Stimulated activated naive CD8-positive, alpha-beta T cell treated with anti-CD3 and anti-CD28 coated beads, Interleukin-15, Interleukin-2, amounts not matched to agents 100 U/mL and 50 U/mL, for 24 hours (primary cell): Measurements from ENCODE around the gene RNF13.
"Not testable (repeated sequence)": the region's sequence is repeated elsewhere in the genome, so short reads cannot be mapped to it uniquely, and the experiment has no call there.

Source experiments
- ATAC-seq: fragments of 150-1000 bp; cut with Tn5 transposase; one replicate; pipeline ENCODE4 v1.10.0; 2021
- DNase-seq: peaks from one replicate; pipeline ENCODE4 v3.0.0; 2021

Gene RNF13

DNA sequence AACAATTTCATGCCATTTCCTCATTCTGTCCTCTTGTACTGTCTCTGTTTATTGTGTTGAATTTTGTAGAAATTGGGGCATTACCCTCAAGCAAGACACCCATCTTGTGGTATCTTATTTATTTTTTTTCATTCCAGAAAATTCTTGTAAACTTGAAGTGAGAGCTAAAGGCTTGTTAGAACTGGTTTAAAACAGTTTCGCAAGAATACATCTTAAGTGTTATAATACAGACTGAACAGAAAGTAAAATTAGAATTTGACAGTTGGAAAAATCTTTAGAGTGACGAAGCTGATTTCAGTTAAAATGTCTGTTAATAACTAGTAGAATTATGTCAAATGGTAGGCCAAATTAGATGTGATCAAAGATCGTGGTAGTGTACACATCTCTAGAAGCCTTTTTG, 26.9 kb downstream of the RNF13 start:
- DNase-seq (no peak), ATAC-seq (no peak)

DNA sequence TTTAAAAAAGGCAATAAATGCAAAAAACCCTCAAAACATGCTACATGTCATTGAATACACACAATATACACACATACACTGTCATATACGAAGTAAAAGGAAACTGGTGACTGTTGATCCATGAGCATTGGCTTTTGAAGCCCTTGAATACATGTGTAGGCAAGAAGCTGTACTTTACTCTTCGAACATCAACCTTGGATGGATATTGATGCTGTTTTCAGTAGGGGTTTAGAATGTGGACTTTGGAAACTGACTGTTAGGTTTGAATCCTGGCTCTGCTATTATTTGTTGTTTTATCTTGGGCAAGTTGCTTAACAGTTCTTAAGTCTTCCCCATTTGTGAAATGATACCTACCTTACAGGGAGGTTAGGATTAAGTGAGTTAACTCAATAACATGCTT, 30.5 kb downstream of the RNF13 start:
- DNase-seq: no peak
- no peak for ATAC-seq

DNA sequence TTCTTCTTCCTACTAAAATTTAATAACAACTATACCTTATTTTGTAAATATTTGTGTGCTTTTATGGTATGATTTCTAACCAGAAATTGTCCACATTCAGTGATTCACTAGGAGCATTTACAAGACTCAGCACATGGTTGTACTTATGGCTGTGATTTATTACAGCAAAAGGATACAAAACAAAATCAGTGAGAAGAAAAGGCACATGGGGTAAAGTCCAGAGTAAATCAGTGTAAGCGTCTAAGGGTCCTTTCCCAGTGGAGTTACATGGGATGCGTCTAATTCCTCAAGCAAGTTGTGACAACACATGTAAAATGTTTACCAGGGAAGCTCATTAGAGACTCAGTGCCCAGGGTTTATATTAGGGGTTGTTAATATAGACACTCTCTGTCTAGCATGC, 31.1 kb downstream of the RNF13 start:
- ATAC-seq: no peak

DNA sequence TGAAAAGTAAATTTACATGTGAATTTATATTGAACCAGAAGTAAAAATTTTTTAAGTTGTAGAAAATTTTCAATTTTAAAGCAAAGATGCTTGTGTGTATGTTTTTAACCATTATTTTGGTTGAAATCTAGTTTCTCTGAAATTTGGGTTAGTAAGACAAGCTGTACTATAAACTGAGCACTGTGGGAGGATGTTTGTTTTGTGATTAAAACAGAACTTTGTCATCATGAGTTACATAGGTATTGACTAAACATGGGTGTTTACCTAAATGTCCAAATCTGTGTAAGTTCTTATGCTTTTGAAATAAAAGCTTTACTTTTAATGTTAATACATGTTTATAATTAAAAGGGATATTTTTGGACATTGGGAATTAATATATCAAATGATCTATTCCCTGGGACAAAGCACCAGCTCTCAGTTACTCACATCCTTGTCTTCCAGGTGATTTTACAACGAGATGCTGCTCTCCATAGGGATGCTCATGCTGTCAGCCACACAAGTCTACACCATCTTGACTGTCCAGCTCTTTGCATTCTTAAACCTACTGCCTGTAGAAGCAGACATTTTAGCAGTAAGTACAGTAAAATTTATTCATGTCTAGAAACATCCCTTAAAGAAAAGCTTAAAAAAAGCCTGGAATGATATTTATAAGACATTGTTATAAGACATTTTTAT, 32.7 kb downstream of the RNF13 start:
- DNase-seq (no peak), ATAC-seq (no peak)

More for the DNA sequence above, 31.1 kb downstream of the RNF13 start:
- DNase-seq: no peak

DNA sequence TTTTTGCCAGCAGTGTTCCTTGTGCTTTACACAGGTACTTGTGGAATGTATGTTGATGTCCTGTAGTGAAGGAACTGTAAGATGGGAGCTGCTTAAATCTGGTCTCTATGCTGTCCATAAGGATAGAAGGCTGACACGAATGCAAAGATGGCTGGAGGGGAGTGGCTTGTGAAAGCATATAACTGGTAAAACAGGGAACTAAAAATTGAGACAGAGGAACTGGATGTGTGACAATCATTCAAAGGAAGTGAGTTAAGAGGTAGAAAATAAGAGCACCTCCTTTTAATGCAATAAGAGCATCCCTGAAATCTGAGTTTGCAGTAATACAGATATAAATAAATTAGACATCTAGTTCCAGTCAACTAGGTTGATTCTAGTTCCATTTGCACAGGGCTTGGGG, 35.2 kb downstream of the RNF13 start:
- ATAC-seq: no peak
- DNase-seq: no peak

DNA sequence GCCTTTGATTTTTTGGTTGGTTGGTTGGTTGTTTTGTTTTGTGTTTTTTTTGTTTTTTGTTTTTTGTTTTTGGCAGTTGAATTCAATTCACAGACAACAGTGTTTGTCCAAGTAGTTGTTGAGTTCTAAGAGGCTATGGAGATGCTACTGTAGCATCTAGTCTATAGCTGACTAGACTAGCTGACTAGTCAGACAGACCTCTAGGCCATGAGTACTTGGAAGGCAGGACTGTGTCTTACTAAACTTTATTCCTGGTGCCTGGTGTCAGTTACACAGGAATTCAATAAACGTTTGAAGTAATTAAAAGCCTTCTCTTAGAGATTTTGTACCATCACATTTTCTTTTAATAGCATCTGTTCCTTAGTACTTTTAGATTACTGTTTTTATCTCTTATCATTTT, 35.7 kb downstream of the RNF13 start:
- no peak for ATAC-seq

DNA sequence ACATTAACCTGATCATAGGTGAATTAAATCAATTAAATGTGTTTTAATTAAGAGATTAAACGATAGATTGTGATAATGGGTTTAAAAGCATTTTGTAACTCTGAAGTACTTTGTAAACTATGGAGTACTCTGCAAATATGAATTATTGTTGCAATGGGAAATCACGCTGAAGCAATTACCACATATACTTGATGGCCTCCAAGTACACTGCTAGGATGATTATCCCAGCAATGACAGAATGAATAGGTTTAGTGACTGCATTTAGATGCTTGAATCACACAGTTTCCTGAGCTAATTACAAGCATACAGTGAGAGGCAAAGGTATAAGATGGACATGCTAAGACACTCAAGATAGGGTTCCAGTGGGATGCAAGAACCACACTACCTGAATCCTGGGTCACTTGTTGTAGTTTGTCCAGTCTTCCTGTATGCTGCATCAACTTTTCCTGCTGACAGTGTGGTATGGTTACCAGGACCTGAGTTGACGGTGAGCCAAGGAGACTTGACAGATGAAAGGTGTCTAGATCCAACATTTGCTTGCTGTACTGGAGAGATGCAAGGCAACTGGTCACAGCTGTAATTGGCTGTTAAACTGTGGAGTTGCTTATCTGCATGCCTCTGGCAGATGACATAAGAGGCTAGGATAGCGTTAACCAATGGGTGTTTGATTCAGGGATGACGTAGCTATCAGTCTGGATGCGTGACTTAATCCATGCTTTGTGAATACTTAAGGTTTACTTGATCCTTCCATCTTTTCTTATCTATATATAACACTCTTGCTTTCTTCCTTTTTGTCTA, 38.0 kb downstream of the RNF13 start:
- no peak for ATAC-seq

More for the DNA sequence above, 35.7 kb downstream of the RNF13 start:
- DNase-seq: no peak

DNA sequence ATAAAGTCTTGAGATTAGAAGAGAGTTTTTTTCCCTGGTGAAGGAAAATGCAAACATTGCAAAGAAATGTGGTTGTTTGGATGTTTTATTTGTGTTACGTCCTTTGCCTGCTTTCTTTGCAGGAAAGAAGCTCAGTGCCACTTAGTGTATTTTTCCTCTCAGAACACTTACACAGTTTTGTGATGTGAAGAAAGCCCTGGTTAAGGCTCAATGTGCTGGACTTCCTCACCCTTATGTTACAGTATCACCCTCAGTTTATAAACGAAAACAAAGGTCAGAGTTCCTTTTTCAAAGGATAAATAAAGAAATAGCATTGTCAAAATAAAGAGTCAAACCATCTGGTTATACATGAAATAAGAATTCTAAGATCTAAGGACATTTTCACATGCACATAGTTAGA, 45.9 kb downstream of the RNF13 start:
- no peak for DNase-seq
- ATAC-seq: no peak

More for the DNA sequence above, 38.0 kb downstream of the RNF13 start:
- no peak for DNase-seq

DNA sequence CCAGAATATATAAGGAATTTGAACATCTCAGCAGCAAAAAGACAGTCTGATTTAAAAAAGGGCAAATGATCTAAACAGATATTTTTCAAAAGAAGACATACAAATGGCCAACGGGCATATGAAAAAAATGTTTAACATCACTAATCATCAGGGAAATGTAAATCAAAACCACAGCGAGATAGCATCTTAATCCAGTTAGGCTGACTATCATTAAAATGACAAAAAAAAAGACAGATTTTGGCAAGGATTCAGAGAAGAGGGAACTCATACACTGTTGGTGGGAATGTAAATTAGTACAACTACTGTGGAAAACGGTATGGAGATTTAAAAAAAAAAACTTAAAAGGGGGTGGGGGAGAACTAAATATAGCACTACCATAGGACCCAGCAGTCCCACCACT, 47.9 kb downstream of the RNF13 start:
- no peak for DNase-seq
- ATAC-seq: no peak

DNA sequence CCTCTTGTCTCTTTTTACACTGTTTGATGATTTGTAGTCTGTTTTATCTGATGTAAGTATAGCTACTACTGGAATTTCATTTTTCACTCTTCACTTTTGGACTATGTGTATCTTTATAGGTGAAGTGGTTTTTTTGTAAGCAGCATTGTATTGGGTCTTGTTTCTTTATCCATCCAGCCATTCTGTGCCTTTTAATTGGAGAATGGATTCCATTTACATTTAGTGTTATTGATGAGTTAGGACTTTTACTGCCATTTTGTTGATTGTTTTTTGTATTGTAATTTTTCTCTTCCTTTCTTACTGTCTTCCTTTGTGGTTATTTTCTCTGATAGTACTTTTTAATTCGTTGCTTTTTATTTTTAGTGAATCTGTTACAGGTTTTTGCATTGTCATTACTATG, 54.5 kb downstream of the RNF13 start:
- DNase-seq (no peak), ATAC-seq (no peak)

DNA sequence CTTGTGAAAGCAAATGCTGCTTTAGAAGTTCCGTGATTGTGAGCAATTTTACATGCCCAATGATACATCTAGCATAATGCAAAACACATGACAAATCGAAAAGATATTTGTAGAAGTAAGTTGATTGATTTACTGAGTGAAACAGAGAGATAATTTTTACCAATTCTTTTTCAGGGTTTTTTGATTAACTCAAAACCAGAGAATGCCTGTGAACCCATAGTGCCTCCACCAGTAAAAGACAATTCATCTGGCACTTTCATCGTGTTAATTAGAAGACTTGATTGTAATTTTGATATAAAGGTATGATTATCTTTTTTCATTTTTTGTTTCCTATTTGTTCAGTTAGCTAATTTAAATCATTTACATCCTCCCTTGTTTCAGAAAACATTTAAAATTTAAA, 58.8 kb downstream of the RNF13 start:
- ATAC-seq (no peak), DNase-seq (no peak)

DNA sequence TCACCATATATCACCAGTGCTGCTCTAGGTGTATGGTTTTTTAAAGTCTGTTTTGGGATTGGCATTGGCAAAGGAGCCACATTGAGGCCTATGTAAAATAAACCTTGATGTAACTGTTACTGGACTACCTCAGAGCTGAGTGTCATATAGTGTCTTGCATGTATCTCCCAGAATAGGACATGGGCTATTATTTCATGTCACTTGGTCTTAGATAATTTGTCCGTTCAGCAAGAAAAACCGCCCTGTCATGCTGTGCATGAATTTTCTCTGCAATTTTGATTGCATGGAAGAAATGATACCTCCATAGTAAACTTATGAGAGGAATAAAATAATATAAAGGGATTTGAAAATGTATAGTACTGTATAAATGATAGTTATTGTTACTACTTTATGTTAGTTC, 59.6 kb downstream of the RNF13 start:
- no peak for DNase-seq
- no peak for ATAC-seq

DNA sequence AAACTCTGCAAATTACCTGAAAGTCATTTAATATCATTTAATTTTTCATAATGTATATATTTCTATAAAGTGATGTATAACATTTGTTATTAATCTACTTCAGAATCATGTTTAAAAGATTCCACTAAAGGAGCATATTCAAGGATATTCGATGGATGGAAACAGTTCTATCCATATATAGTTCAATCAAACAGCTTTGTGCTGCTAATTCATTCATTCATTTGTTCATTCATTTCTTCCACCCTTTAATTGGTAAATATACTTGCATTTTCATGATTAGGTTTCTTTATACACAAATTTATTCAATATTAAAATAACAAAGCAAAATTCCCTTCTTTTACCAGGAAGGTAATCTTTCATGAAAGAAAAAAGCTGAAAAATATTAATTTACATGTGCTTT, 64.7 kb downstream of the RNF13 start:
- ATAC-seq (no peak), DNase-seq (no peak)

DNA sequence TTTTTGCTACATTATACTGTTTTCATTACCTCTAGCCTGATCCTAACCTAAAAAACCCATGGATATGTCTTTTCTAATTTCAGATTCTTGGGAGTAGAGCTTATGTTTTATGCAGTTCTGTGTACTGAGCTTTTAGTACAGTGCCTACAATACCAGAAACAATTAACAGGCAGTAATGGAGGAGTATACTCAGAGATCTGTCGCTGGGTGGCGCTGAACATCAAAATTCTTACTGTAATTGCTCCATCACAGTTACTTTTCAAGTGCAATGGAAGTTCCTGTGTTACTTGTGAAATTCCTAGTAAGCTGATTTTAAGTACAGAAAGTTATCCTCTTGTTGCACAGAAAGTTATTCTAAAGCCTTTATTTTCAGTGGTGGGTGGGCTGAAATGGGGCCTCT, 66.9 kb downstream of the RNF13 start:
- ATAC-seq: no peak

DNA sequence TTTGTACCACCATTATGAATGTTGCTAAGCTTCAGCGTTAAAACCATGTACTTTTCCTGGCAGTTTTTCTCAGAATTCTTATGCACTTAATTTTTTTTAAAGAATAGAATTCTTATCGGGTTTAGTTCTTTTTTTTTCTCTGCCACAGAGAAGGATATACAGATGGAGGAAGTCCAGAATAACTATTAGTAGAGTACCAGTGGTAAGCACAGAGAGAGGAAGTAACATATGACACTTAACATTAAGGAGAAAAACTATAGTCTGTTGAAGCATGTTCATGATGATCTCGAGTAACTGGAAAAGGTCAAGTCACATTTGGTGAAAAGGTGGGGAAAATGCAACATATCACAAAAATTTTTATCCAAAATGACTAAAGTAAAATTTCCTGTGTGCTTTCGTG, 68.9 kb downstream of the RNF13 start:
- ATAC-seq (no peak), DNase-seq (no peak)

More for the DNA sequence above, 66.9 kb downstream of the RNF13 start:
- peak; percentile 24 for DNase-seq

DNA sequence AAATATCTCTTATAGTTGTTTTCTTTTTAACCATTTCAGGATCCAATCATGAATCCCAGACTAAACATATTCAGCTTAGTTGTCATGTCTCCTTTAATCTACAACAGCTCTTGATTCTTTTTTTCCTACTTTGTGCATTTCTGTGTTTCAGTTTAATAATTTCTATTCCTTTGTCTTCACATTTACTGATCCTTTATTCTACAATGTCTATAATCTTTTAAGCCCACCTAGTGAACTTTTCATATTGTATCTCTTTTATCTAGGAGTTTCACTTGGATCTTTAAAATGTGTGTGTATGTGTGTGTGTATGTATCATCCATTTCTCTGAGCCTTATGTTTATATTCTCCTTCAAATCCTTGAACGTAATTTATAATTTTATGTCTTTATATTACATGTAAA, 70.1 kb downstream of the RNF13 start:
- ATAC-seq: no peak
- no peak for DNase-seq

DNA sequence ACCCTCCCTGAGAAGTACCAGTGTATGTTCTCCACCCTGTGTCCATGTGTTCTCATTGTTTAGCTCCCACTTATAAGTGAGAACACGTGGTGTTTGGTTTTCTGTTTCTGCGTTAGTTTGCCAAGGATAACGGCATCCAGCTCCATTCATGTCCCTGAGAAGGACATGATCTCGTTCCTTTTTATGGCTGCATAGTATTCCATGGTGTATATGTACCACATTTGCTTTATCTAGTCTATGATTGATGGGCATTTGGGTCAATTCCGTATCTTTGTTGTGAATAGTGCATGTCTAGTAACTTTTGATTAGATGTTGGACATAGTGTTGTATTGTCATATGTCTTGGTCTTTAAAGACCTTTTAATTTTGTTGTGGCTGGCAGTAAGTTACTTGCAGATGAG, 70.8 kb downstream of the RNF13 start:
- DNase-seq, ATAC-seq: not testable (repeated sequence)

DNA sequence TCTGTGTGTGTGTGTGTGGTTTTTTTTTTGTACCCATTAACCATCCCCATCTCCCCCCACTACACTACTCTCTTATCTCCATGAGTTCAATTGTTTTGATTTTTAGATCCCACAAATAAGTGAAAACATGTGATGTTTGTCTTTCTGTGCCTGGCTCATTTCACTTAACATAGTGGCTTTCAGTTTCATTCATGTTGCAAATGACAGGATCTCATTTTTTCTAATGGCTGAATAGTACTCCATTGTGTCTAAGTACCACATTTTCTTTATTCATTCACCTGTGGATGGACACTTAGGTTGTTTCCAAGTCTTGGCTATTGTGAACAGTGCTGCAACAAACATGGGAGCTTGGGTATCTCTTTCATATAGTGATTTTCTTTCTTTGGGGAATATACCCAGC, 71.8 kb downstream of the RNF13 start:
- not testable (repeated sequence) for ATAC-seq, DNase-seq

DNA sequence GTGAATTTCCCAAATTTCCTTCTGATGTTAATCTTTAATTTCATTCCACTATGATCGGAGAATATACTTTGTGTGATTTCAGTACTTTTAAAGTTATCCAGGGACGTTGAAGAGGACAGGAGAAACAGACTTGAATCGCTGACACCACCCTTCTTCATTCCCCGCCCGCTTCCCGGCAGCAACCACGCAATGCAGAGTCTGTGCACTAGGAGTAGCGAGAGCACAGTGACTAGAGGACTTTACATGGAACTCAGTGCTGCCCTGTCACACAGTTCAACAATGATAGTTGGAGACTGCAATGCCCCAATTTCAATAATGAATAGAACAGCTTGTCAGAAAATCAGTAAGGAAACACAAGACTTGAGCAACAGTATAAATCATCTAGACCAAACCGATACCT, 73.9 kb downstream of the RNF13 start:
- ATAC-seq (no peak), DNase-seq (no peak)

DNA sequence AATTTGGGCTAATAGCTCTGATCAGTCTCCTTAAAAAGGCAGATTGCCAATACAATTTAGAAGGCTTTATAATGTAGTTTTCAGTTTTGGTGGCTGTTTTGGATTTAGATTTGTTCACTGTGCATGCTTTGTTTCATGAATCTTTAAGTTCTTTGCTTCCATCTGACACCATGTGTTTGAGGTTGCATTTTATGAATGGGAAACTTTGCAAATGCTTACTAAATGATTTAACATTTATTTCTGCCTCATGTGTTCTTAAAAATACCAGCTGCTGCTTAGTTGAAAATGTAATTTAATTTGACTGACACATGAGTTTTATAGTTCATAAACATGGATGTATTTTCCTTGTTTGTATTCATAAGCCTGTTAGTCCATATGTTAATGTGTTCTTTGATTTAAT, 78.6 kb downstream of the RNF13 start:
- ATAC-seq (no peak), DNase-seq (no peak)

DNA sequence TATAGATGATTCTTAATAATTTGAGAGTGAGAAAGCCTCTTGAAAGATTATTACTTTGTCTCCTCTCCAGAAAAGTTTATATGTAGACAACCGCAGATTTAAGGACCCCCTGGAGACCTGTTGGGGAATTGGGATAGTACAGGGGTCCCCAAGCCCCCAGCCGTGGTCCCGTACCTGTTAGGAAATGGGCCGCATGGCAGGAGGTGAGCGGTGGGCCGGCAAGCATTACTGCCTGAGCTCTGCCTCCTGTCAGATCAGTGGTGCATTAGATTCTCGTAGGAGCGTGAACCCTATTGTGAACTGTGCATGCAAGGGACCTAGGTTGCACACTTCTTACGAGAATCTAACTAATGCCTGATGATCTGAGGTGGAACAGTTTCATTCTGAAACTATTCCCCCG, 79.4 kb downstream of the RNF13 start:
- ATAC-seq (no peak), DNase-seq (no peak)

DNA sequence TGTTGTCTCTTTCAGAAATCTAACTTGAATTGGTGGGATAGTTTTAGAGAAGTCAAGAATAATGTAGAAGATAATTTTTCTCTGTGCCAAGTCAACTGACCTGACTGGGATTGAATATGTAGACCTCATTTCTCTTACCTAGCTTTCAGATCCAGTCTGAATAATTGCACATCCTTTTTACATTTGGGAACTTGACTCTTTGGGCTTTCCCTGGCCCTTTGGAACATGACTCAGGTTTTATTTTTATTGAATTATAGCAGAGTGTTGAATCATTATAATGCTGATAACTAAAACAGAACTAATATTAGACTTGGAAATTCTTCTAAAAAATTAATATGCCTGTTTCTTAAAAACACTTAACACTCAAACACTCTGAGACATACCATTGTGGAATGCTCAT, 81.2 kb downstream of the RNF13 start:
- DNase-seq: no peak
- ATAC-seq: no peak

DNA sequence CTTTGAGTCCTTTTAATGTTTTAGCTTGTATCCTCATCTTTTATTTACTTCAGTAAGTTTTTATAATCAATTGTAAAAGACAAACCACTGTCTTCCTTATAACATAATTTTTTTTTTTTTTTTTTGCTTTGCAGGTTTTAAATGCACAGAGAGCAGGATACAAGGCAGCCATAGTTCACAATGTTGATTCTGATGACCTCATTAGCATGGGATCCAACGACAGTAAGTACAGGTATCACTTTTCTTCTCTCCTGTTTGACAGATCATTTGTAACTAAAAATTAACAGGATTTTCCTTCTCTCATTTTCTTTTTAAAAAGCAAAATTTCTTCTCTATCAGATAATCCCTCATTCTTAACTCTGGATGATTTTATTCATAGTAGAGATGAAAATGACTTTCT, 82.3 kb downstream of the RNF13 start:
- DNase-seq (no peak), ATAC-seq (no peak)

DNA sequence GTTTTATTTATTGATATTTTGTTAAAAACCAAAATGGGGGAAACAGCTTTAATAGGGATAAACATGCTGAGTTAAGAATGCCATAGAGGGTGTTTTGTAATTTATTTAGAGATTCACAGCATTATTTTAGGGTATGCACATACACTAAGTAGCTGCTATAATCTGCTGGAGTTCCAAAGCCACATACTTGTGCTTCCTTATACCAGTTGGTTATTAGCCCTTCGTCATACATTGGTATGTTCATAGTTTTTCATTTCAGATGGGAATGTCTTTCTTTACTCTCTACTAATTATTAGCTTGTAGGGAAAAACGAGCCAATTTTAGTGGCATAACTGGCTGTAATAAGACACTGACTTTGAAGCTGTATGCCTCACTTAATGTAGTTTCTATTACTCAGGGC, 82.8 kb downstream of the RNF13 start:
- no peak for ATAC-seq
- DNase-seq: no peak
